HepG2 (cell line): ENCODE measurements around the gene WNT3. TPM values are rescaled to one million over a fixed set of nuclear protein-coding genes. Genes with fewer than 3 reads are reported as not detected.

ENCODE experiments used
- ARID2 ChIP-seq: sonication (generic); formaldehyde crosslinking; IDR thresholded peaks from 2 replicates; pipeline ENCODE4 v1.8.1; 2022; ENCODE audit warnings: mild to moderate bottlenecking, missing genetic modification reagents, borderline replicate concordance
- HNF4G ChIP-seq, 2 experiments: sonication (generic) in 1 of 2; formaldehyde crosslinking in 1 of 2; IDR thresholded peaks; 2 replicates each; pipeline versions ENCODE4 v1.4.0 to v1.6.1; 2011 to 2020; ENCODE audit warnings: borderline replicate concordance in 2 of 2, low read depth in 2 of 2, mild to moderate bottlenecking in 2 of 2, low read length in 1 of 2, missing genetic modification reagents in 1 of 2, moderate library complexity in 1 of 2
- IKZF4 ChIP-seq: sonication (generic); formaldehyde crosslinking; IDR thresholded peaks from 2 replicates; pipeline ENCODE4 v1.5.1; 2020; ENCODE audit warnings: borderline replicate concordance, mild to moderate bottlenecking, low read depth, missing genetic modification reagents; ENCODE audit errors: not compliant biosample characterization
- KDM4B ChIP-seq: sonication (generic); formaldehyde crosslinking; IDR thresholded peaks from 2 replicates; pipeline ENCODE4 v1.4.0; 2020; ENCODE audit warnings: missing genetic modification reagents
- MAZ ChIP-seq, 2 experiments: sonication (generic) in 1 of 2; formaldehyde crosslinking in 1 of 2; IDR thresholded peaks; 2 replicates each; pipeline versions ENCODE4 v1.5.0 to v1.6.1; 2012 to 2020; ENCODE audit warnings: low read depth in 2 of 2, mild to moderate bottlenecking in 2 of 2, borderline replicate concordance in 1 of 2, improper control_type of control experiment in 1 of 2, low read length in 1 of 2, missing genetic modification reagents in 1 of 2, moderate library complexity in 1 of 2
- MIXL1 ChIP-seq: IDR thresholded peaks from 2 replicates; pipeline ENCODE4 v1.6.1; 2016
- MZF1 ChIP-seq: sonication (generic); formaldehyde crosslinking; IDR thresholded peaks from 2 replicates; pipeline ENCODE4 v1.8.1; 2023; ENCODE audit warnings: mild to moderate bottlenecking, missing genetic modification reagents, borderline replicate concordance
- PRDM15 ChIP-seq: sonication (generic); formaldehyde crosslinking; IDR thresholded peaks from 2 replicates; pipeline ENCODE4 v1.4.0; 2020; ENCODE audit warnings: missing genetic modification reagents
- RBM22 ChIP-seq: fragments of 200-400 bp; formaldehyde crosslinking; optimal IDR thresholded peaks from 2 replicates; pipeline ENCODE3; 2017; ENCODE audit warnings: mild to moderate bottlenecking, low read length, moderate library complexity
- SKI ChIP-seq: fragments of 450-650 bp; IDR thresholded peaks from one replicate; pipeline ENCODE4 v1.6.1; 2018; ENCODE audit warnings: mild to moderate bottlenecking; ENCODE audit not compliant: partially characterized antibody
- ZBTB10 ChIP-seq: sonication (generic); formaldehyde crosslinking; IDR thresholded peaks from 2 replicates; pipeline ENCODE4 v1.4.0; 2020; ENCODE audit warnings: missing genetic modification reagents, borderline replicate concordance
- ZNF687 ChIP-seq: sonication (generic); formaldehyde crosslinking; IDR thresholded peaks from 2 replicates; pipeline ENCODE4 v1.5.1; 2020; ENCODE audit warnings: mild to moderate bottlenecking, missing genetic modification reagents, moderate library complexity
- ZNF782 ChIP-seq: sonication (generic); formaldehyde crosslinking; IDR thresholded peaks from 2 replicates; pipeline ENCODE4 v1.4.0; 2020; ENCODE audit warnings: missing genetic modification reagents, mild to moderate bottlenecking, borderline replicate concordance
- polyA plus RNA-seq, 8 experiments: library from polyadenylated mRNA; depleted of rRNA in 3 of 8; stranded (reverse) in 7 of 8; unstranded in 1 of 8; fragments of >200 nt; fragmentation: Illumina TruSeq in 4 of 8; extraction: Trizol in 4 of 8; gene quantifications; 2 replicates each; pipeline versions ENCODE4 v1.2.1 to v1.2.3, GENCODE V29; 2011 to 2016; ENCODE audit warnings: low read depth in 4 of 8, missing spikeins in 1 of 8, mixed read lengths in 1 of 8; ENCODE audit not compliant: insufficient read depth in 1 of 8
- total RNA-seq, 5 experiments: library from RNA; depleted of rRNA; stranded (reverse); fragments of >200 nt; fragmentation: Illumina TruSeq; extraction: Trizol; gene quantifications; 2 replicates each; pipeline ENCODE4 v1.2.3, GENCODE V29; 2016; ENCODE audit warnings: low read depth in 1 of 5

WNT3 gene
- total and polyA plus RNA-seq, 2 of the 13 experiments (the other 11 are each of a cell fraction or from before 2014, with no cell fraction given) = 8.5 to 10.3 TPM

- TF ChIP-seq PRDM15 = peak; percentile 44; the same call in 1 of the 2 replicates
- no peak for TF ChIP-seq HNF4G (IDR thresholded peaks at IDR 0.05; ENCODE audit: borderline replicate concordance, low read depth, low read length)
- no peak for TF ChIP-seq HNF4G (CRISPR knock-in tag; IDR thresholded peaks at IDR 0.05; ENCODE audit: borderline replicate concordance, low read depth)
- no peak for TF ChIP-seq MAZ (IDR thresholded peaks at IDR 0.05; ENCODE audit: borderline replicate concordance, low read depth, low read length)
- no peak for TF ChIP-seq MAZ (CRISPR knock-in tag; IDR thresholded peaks at IDR 0.05; ENCODE audit: low read depth)
- no peak for TF ChIP-seq RBM22
- no peak for TF ChIP-seq ARID2 (CRISPR knock-in tag)
- TF ChIP-seq ZNF687 (CRISPR knock-in tag) = peak; percentile 95
- no peak; the same call in 1 of the 2 replicates for TF ChIP-seq KDM4B (CRISPR knock-in tag)
- TF ChIP-seq ZNF782 = peak; percentile 39; the same call in 1 of the 2 replicates
- TF ChIP-seq SKI = no peak
- TF ChIP-seq IKZF4 (CRISPR knock-in tag) = no peak
- TF ChIP-seq ZBTB10 (CRISPR knock-in tag) = no peak
- no peak for TF ChIP-seq MIXL1 (CRISPR knock-in tag)
- no peak for TF ChIP-seq MZF1
Measured at GRCh38 chr17:46770439-46770817, 48.1 kb downstream of the WNT3 start (continued).
